OCI-LY1 (cell line): Measurements from ENCODE around the gene PRMT7.

Source experiments
- EZH2 ChIP-seq: fragments of 200-600 bp; sonication (generic), shearing (Covaris generic); IDR thresholded peaks from 2 replicates; pipeline ENCODE4 v1.8.0; 2017; ENCODE audit warnings: borderline replicate concordance, mixed run types, mild to moderate bottlenecking, antibody characterized with exemption, low read length, moderate library complexity, mixed read lengths
- TF ChIP-seq, protein P1 (sequence below): fragments of 200-600 bp; sonication (generic), shearing (Covaris generic); IDR thresholded peaks from 2 replicates; pipeline ENCODE4 v1.5.1; 2017; ENCODE audit warnings: mild to moderate bottlenecking, antibody characterized with exemption, low read length, moderate library complexity, mixed read lengths

DNA sequence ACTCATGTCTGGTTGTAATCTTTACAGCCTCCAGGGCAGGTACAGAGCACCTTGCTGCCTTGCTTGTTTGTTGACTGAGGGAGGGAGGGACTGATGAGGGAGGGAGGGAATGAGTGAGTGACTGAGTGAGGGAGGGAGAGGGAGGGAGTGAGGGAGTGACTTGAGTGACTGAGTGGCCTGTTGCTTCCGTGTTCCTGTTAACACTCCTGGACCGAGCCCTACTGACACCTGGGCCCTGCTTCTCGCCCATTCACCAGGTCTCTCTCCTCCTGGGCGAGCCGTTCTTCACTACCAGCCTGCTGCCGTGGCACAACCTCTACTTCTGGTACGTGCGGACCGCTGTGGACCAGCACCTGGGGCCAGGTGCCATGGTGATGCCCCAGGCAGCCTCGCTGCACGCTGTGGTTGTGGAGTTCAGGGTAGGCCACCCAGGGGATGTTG is 41.2 kb downstream of the PRMT7 start:
- TF ChIP-seq, protein P1, sequence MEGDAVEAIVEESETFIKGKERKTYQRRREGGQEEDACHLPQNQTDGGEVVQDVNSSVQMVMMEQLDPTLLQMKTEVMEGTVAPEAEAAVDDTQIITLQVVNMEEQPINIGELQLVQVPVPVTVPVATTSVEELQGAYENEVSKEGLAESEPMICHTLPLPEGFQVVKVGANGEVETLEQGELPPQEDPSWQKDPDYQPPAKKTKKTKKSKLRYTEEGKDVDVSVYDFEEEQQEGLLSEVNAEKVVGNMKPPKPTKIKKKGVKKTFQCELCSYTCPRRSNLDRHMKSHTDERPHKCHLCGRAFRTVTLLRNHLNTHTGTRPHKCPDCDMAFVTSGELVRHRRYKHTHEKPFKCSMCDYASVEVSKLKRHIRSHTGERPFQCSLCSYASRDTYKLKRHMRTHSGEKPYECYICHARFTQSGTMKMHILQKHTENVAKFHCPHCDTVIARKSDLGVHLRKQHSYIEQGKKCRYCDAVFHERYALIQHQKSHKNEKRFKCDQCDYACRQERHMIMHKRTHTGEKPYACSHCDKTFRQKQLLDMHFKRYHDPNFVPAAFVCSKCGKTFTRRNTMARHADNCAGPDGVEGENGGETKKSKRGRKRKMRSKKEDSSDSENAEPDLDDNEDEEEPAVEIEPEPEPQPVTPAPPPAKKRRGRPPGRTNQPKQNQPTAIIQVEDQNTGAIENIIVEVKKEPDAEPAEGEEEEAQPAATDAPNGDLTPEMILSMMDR = no peak
- no peak for TF ChIP-seq EZH2
